Ovary (tissue), 9 donors: ENCODE measurements around the gene MYB. TPM values are rescaled to one million over a fixed set of nuclear protein-coding genes. Genes with fewer than 3 reads are reported as not detected.

Experiments used
- DNase-seq, 5 donors: peaks; one replicate each; pipeline ENCODE4 v3.0.0-alpha.2; 2019 to 2020
- H3K27ac ChIP-seq, 2 donors: fragments of 200-600 bp; one replicate each; pipeline versions ENCODE4 v1.5.1 to v1.8.0; 2019 to 2022
- H3K27me3 ChIP-seq: fragments of 200-600 bp; one replicate; pipeline ENCODE4 v1.8.0; 2022
- H3K36me3 ChIP-seq: fragments of 200-600 bp; sonication (generic); one replicate; pipeline ENCODE4 v1.5.1; 2019
- H3K4me1 ChIP-seq: one replicate; pipeline ENCODE4 v1.8.1; 2013; ENCODE audit warnings: mild to moderate bottlenecking, moderate library complexity; ENCODE audit not compliant: insufficient read depth
- H3K4me3 ChIP-seq: fragments of 200-600 bp; sonication (generic); one replicate; pipeline ENCODE4 v1.5.1; 2017
- H3K9me3 ChIP-seq, 2 donors: fragments of 200-600 bp in 1 of 2; sonication (generic) in 1 of 2; one replicate each; pipeline versions ENCODE4 v1.5.1 to v1.8.1; 2013 to 2019; ENCODE audit warnings: mild to moderate bottlenecking in 1 of 2, moderate library complexity in 1 of 2
- EP300 ChIP-seq: sonication (generic); formaldehyde crosslinking; IDR thresholded peaks from one replicate; pipeline ENCODE4 v1.6.1; 2017; ENCODE audit warnings: antibody characterized with exemption
- POLR2A ChIP-seq: fragments of 450-650 bp; IDR thresholded peaks from one replicate; pipeline ENCODE4 v1.6.1; 2017; ENCODE audit warnings: antibody characterized with exemption, mild to moderate bottlenecking, moderate library complexity
- WGBS, 3 donors: extraction: QIAGEN DNeasy Blood & Tissue Kit in 1 of 3; methylation state at CpG; one replicate each; pipeline versions ENCODE4 v1.1.5 to v1.1.7; 2013 to 2017; 5-methylcytosine and 5-hydroxymethylcytosine counted together
- intact Hi-C, 4 donors: fragments of 100-400 bp; cut with DNase I; formaldehyde crosslinking; loops; one replicate each; pipeline versions ENCODE4 v1.11.0 to v1.15.1; 2022 to 2023
- polyA plus RNA-seq, 2 donors: library from polyadenylated mRNA; stranded (reverse); fragments of 200-250 nt in 1 of 2; fragments of 350-450 nt in 1 of 2; fragmentation: Illumina TruSeq in 1 of 2; extraction: RNeasy Lipid Tissue Mini Kit (QIAGEN cat#74804) in 1 of 2; gene quantifications; one replicate each; pipeline ENCODE4 v1.2.3, GENCODE V29; 2013 to 2014
- total RNA-seq, 7 donors: library from RNA; depleted of rRNA in 2 of 7; stranded (reverse); fragments of >200 nt in 2 of 7; fragmentation: NEBNext Ultra II Directional in 3 of 7; extraction: Animal tissue kit (Norgen Biotek cat#: 25700) in 3 of 7; gene quantifications; one replicate each; pipeline versions ENCODE4 v1.1.0 to v1.2.4, GENCODE V29; 2016 to 2023
- TF ChIP-seq, protein P1 (sequence below), 3 donors: fragments of 450-650 bp in 2 of 3; fragments of 200-600 bp in 1 of 3; IDR thresholded peaks; one replicate each; pipeline versions ENCODE4 v1.5.1 to v1.8.0; 2016 to 2022; ENCODE audit warnings: antibody characterized with exemption in 3 of 3, mild to moderate bottlenecking in 1 of 3
- donor health status: DM: no; HTN: no; CAD: no; lungs with moderate emphysema.
- donor health status: DM: no; HTN: no; CAD: no.
- donor health status: Bipolar disorder and iron deficiency.
- donor health status: DM: yes; HTN: yes; CAD: no.
- donor health status: DM: no; HTN: no; CAD: no.
- donor health status: DM: yes; HTN: yes; CAD: no.

MYB gene
- total and polyA plus RNA-seq, 9 donors = 0.07 to 7.0 (median 1.0) TPM; not detected in 2

DNA sequence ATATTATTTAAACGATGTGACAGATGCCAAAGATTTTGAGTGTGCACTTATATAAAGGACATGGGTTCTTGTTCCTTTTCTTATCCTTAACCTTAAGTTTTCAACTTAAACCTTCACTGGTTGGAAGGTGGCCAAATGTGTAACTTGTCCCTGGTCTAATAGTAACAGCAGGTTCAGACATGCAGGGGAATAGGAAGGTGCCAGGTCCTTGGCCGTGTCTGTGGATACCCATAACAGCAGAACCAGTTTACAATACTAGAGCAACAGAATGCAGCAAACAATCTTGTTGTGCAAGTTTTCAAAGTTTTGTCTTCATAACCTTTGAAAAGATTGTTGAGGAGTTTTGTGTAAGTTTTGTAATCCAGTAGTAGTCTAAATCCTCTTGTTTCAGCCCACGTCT lies 4.4 kb downstream of the MYB start:
- no peak overlapping the region for H3K4me3 ChIP-seq
- DNase-seq = no peak
- no peaks in the 10 kb centered on the region for H3K9me3 ChIP-seq
- H3K27me3 ChIP-seq = no peaks in the 10 kb centered on the region
- 87 to 93% (median 90%) methylated on average over 3 of the region's 3 CpGs for WGBS, 3 donors
- TF ChIP-seq, protein P1, sequence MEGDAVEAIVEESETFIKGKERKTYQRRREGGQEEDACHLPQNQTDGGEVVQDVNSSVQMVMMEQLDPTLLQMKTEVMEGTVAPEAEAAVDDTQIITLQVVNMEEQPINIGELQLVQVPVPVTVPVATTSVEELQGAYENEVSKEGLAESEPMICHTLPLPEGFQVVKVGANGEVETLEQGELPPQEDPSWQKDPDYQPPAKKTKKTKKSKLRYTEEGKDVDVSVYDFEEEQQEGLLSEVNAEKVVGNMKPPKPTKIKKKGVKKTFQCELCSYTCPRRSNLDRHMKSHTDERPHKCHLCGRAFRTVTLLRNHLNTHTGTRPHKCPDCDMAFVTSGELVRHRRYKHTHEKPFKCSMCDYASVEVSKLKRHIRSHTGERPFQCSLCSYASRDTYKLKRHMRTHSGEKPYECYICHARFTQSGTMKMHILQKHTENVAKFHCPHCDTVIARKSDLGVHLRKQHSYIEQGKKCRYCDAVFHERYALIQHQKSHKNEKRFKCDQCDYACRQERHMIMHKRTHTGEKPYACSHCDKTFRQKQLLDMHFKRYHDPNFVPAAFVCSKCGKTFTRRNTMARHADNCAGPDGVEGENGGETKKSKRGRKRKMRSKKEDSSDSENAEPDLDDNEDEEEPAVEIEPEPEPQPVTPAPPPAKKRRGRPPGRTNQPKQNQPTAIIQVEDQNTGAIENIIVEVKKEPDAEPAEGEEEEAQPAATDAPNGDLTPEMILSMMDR (IDR thresholded peaks at IDR 0.05) = no peak
- no peak for TF ChIP-seq POLR2A
- no peak for TF ChIP-seq EP300
- intact Hi-C loops = no loop called here
- H3K36me3 ChIP-seq = no peaks in the 10 kb centered on the region
- no peak overlapping the region for H3K27ac ChIP-seq
- peaks cover 8% of the 10 kb centered on the region for H3K4me1 ChIP-seq

DNA sequence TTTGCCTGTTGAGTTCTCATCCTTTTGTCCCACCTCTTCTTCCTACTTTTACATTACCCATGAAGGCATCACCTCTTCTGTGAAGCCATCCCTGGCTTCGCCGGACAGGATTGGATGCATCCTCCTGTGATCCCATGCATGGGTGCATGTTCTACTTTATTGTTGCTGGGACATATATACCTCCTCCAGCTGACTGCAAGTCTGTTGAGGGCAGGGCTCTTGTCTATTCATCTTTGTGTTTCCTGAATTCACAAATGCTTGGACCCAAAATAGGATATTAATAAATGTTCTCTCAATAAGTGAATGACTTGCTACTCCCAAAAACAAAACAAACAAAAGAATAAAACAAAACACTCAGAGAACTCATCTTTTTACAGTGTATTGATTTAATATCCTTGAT lies 5.1 kb downstream of the MYB start:
- no peaks in the 10 kb centered on the region for H3K27me3 ChIP-seq
- WGBS, 3 donors = 95 to 97% (median 96%) methylated on average over 2 of the region's 2 CpGs
- no peak for DNase-seq
- peaks cover 8% of the 10 kb centered on the region for H3K4me1 ChIP-seq
- H3K36me3 ChIP-seq = no peaks in the 10 kb centered on the region
- H3K4me3 ChIP-seq = no peak overlapping the region
- no peak for TF ChIP-seq EP300
- no peak for TF ChIP-seq POLR2A
- intact Hi-C loops = no loop called here
- H3K9me3 ChIP-seq = no peaks in the 10 kb centered on the region
- H3K27ac ChIP-seq = no peak overlapping the region

DNA sequence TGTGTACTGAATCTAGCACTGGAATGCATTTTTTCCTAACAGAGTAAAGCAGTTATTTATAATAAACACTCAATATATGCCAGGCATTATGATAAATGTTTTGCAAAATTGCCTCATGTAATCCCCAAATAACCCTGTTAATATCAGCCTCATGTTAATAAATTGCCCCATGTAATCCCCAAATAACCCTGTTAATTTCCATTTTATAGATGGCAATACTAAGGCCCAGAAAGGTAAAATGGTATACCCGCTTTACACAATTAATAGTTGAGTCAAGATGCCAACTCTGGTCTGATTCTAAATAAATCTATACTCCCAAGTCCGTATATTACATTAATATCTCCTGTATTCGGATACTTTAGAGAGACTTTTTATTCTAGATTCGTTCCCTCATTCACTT lies 6.3 kb downstream of the MYB start:
- WGBS, 3 donors = 95 to 97% (median 95%) methylated on average over 4 of the region's 4 CpGs
- Histone ChIP-seq H3K4me3 (no peak overlapping the region), H3K9me3 (no peaks in the 10 kb centered on the region), H3K27me3 (no peaks in the 10 kb centered on the region), H3K27ac (no peak overlapping the region), H3K36me3 (no peaks in the 10 kb centered on the region), H3K4me1 (peaks cover 7% of the 10 kb centered on the region)
- intact Hi-C loops = no loop called here
- DNase-seq = no peak
- no peak for TF ChIP-seq POLR2A
- no peak for TF ChIP-seq EP300
- TF ChIP-seq, protein P1 (IDR thresholded peaks at IDR 0.05) = no peak

DNA sequence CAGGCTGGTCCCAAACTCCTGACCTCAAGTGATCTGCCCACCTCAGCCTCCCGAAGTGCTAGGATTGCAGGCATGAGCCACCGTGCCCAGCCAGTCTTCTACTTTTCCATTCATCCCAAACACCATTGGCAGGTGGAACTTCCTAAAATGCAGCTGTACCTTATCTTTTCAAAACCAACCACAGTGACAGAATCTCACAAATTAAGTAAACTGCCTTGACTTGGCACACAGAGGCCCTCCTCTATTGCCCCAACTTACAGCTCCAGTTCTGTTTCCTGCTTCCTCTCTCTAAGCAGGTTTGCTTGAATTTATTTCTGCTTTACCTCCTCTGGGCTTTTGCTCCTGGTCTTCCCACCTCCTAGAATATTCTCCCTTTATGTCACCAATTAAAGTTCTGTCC lies 7.6 kb downstream of the MYB start:
- TF ChIP-seq EP300 (no peak), POLR2A (no peak)
- TF ChIP-seq, protein P1 (IDR thresholded peaks at IDR 0.05) = no peak

DNA sequence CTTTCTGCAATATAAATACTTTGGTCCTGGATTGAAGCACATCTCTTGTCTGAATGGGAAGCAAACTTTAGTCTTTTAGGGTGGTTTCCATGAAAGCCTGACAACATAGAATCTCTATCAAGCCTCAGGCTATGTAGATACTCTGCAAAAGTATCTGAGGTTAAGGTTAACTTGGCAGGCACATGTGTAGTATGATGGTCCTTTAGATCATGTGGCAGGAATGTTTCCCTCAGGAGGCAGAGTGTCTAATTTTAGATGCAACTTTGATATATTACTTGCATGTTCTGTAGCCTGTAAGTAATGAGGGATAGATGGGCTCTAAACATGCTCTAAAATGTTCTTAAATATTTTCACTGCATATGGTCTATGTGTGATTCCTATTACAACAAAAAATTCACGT lies 8.2 kb downstream of the MYB start:
- TF ChIP-seq, protein P1 (IDR thresholded peaks at IDR 0.05) = no peak
- no peak for TF ChIP-seq EP300
- no peak for TF ChIP-seq POLR2A
- Histone ChIP-seq H3K27me3 (no peaks in the 10 kb centered on the region), H3K4me3 (no peak overlapping the region), H3K4me1 (no peaks in the 10 kb centered on the region), H3K27ac (no peak overlapping the region), H3K9me3 (no peaks in the 10 kb centered on the region), H3K36me3 (no peaks in the 10 kb centered on the region)
- intact Hi-C loops = no loop called here
- DNase-seq = no peak
- 70 to 88% (median 78%) methylated on average over 1 of the region's 1 CpG for WGBS, 3 donors

More for the DNA sequence above, 7.6 kb downstream of the MYB start:
- H3K27me3 ChIP-seq = no peaks in the 10 kb centered on the region
- H3K27ac ChIP-seq = no peak overlapping the region
- no peak overlapping the region for H3K4me3 ChIP-seq
- no peaks in the 10 kb centered on the region for H3K36me3 ChIP-seq
- intact Hi-C loops = no loop called here
- WGBS, 3 donors = 90 to 94% (median 90%) methylated on average over 2 of the region's 2 CpGs
- peaks cover under 1% of the 10 kb centered on the region for H3K4me1 ChIP-seq
- no peak for DNase-seq
- no peaks in the 10 kb centered on the region for H3K9me3 ChIP-seq
